HG03469 (cell line): ENCODE measurements around the gene CACNA1S.

Experiments
- ATAC-seq: cut with Tn5 transposase; IDR thresholded peaks from one replicate; pipeline ENCODE4 v1.9.1; 2021; ENCODE audit warnings: mild to moderate bottlenecking, moderate library complexity, moderate number of reproducible peaks; ENCODE audit not compliant: unreplicated experiment

CACNA1S gene

GRCh38 chr1:201119206-201120197 is 7.3 kb upstream of the CACNA1S start:
- ATAC-seq = no peak

GRCh38 chr1:201116091-201116490 is 3.9 kb upstream of the CACNA1S start:
- ATAC-seq = no peak

GRCh38 chr1:201115390-201115937 is 3.2 kb upstream of the CACNA1S start:
- ATAC-seq = no peak

- peak; percentile 81 for ATAC-seq
Observed at GRCh38 chr1:201114245-201115131, 2.3 kb upstream of the CACNA1S start.

GRCh38 chr1:201113451-201114244 is 1.4 kb upstream of the CACNA1S start:
- no peak for ATAC-seq

GRCh38 chr1:201112926-201113325 is 700 bp upstream of the CACNA1S start:
- ATAC-seq = no peak

- no peak for ATAC-seq
Observed at GRCh38 chr1:201111672-201112071, 554 bp downstream of the CACNA1S start.

GRCh38 chr1:201111156-201111555 is 1.1 kb downstream of the CACNA1S start:
- no peak for ATAC-seq

- ATAC-seq = no peak
Observed at GRCh38 chr1:201110616-201111015, 1.6 kb downstream of the CACNA1S start.

- no peak for ATAC-seq
Observed at GRCh38 chr1:201110138-201110537, 2.1 kb downstream of the CACNA1S start.

- ATAC-seq = no peak
Observed at GRCh38 chr1:201109651-201110050, 2.6 kb downstream of the CACNA1S start.

- ATAC-seq = no peak
Observed at GRCh38 chr1:201108614-201109013, 3.6 kb downstream of the CACNA1S start.

- ATAC-seq = no peak
Observed at GRCh38 chr1:201105688-201106087, 6.5 kb downstream of the CACNA1S start.

GRCh38 chr1:201104141-201104540 is 8.1 kb downstream of the CACNA1S start:
- no peak for ATAC-seq

GRCh38 chr1:201103666-201104065 is 8.6 kb downstream of the CACNA1S start:
- no peak for ATAC-seq

- no peak for ATAC-seq
Observed at GRCh38 chr1:201100169-201100930, 11.9 kb downstream of the CACNA1S start.

- ATAC-seq = no peak
Observed at GRCh38 chr1:201098992-201099677, 13.1 kb downstream of the CACNA1S start.

GRCh38 chr1:201096977-201097856 is 15.0 kb downstream of the CACNA1S start:
- no peak for ATAC-seq
